ENCODE measurements around the gene C1orf21.

C1orf21 gene

GRCh38 chr1:184456189-184456588, 69.4 kb downstream of the C1orf21 start:
- DNase-seq = no peak

- DNase-seq = no peak
Measured at GRCh38 chr1:184457500-184457899, 70.7 kb downstream of the C1orf21 start.

GRCh38 chr1:184461321-184461720, 74.5 kb downstream of the C1orf21 start:
- DNase-seq = no peak

- no peak for DNase-seq
Measured at GRCh38 chr1:184462155-184462554, 75.3 kb downstream of the C1orf21 start.

GRCh38 chr1:184462990-184463389, 76.2 kb downstream of the C1orf21 start:
- no peak for DNase-seq

- no peak for DNase-seq
Measured at GRCh38 chr1:184463680-184464079, 76.9 kb downstream of the C1orf21 start.

GRCh38 chr1:184464757-184465156, 77.9 kb downstream of the C1orf21 start:
- no peak for DNase-seq

GRCh38 chr1:184465489-184466146, 78.8 kb downstream of the C1orf21 start:
- no peak for DNase-seq

GRCh38 chr1:184467295-184467694, 80.5 kb downstream of the C1orf21 start:
- no peak for DNase-seq

- no peak for DNase-seq
Measured at GRCh38 chr1:184469396-184469795, 82.6 kb downstream of the C1orf21 start.

- no peak for DNase-seq
Measured at GRCh38 chr1:184471686-184472085, 84.9 kb downstream of the C1orf21 start.

GRCh38 chr1:184472136-184472535, 85.3 kb downstream of the C1orf21 start:
- no peak for DNase-seq

- no peak for DNase-seq
Measured at GRCh38 chr1:184473176-184473966, 86.5 kb downstream of the C1orf21 start.

GRCh38 chr1:184476187-184476586, 89.4 kb downstream of the C1orf21 start:
- DNase-seq = no peak

- no peak for DNase-seq
Measured at GRCh38 chr1:184479435-184480167, 92.8 kb downstream of the C1orf21 start.

- DNase-seq = no peak
Measured at GRCh38 chr1:184480736-184481135, 93.9 kb downstream of the C1orf21 start.

- DNase-seq = no peak
Measured at GRCh38 chr1:184482136-184482535, 95.3 kb downstream of the C1orf21 start.

GRCh38 chr1:184483101-184483683, 96.4 kb downstream of the C1orf21 start:
- no peak for DNase-seq

- no peak for DNase-seq
Measured at GRCh38 chr1:184485751-184486723, 99.2 kb downstream of the C1orf21 start.

GRCh38 chr1:184486761-184487445, 100.1 kb downstream of the C1orf21 start:
- DNase-seq = no peak

GRCh38 chr1:184487531-184488193, 100.8 kb downstream of the C1orf21 start:
- DNase-seq = no peak
